Erythroblast (primary cell): ENCODE results near the gene CCDC33.

ENCODE experiments used
- GATA1 ChIP-seq: IDR thresholded peaks from 2 replicates; pipeline ENCODE4 v1.6.1; 2011; ENCODE audit warnings: low read depth, mild to moderate bottlenecking, control low read depth, low read length, moderate library complexity
- POLR2A ChIP-seq: IDR thresholded peaks from 2 replicates; pipeline ENCODE4 v1.6.1; 2011; ENCODE audit warnings: mild to moderate bottlenecking, low read length

- TF ChIP-seq POLR2A, result no peak
- TF ChIP-seq GATA1, result no peak
Observed at GRCh38 chr15:74226761-74227540, 9.2 kb upstream of the CCDC33 start.
